Smooth muscle cell (in vitro differentiated cells): ENCODE results near the gene GPATCH3. TPM values are rescaled to one million over a fixed set of nuclear protein-coding genes. Genes with fewer than 3 reads are reported as not detected.
A peak's percentile ranks its signal among the peaks of the same experiment; 100 is the strongest.

Source experiments
- DNase-seq: peaks from one replicate; lab custom pipeline; 2025; ENCODE audit not compliant: unreplicated experiment; lab: John Stamatoyannopoulos, UW
- H2AFZ ChIP-seq: fragments of 200-600 bp; sonication (generic); 2 replicates; pipeline ENCODE4 v1.6.0; 2016; ENCODE audit warnings: antibody characterized with exemption, low read depth, mild to moderate bottlenecking
- H3F3A ChIP-seq: fragments of 200-600 bp; sonication (generic); 2 replicates; pipeline ENCODE4 v1.6.0; 2017; ENCODE audit warnings: antibody characterized with exemption, low read depth
- H3K27ac ChIP-seq: fragments of 200-600 bp; sonication (generic); 2 replicates; pipeline ENCODE4 v1.5.1; 2016; ENCODE audit warnings: low read depth, mild to moderate bottlenecking
- H3K27me3 ChIP-seq: fragments of 200-600 bp; sonication (generic); 2 replicates; pipeline ENCODE4 v1.6.1; 2016; ENCODE audit warnings: low read depth, mild to moderate bottlenecking
- H3K36me3 ChIP-seq: fragments of 200-600 bp; sonication (generic); 2 replicates; pipeline ENCODE4 v1.5.1; 2016; ENCODE audit warnings: low read depth
- H3K4me1 ChIP-seq: fragments of 200-600 bp; sonication (generic); 2 replicates; pipeline ENCODE4 v1.5.1; 2016; ENCODE audit warnings: low read depth
- H3K4me2 ChIP-seq: fragments of 200-600 bp; sonication (generic); 2 replicates; pipeline ENCODE4 v1.6.0; 2016; ENCODE audit warnings: mild to moderate bottlenecking
- H3K4me3 ChIP-seq: fragments of 200-600 bp; sonication (generic); 2 replicates; pipeline ENCODE4 v1.5.1; 2016; ENCODE audit warnings: mild to moderate bottlenecking
- H3K79me2 ChIP-seq: fragments of 200-600 bp; sonication (generic); 2 replicates; pipeline ENCODE4 v1.6.0; 2016; ENCODE audit warnings: low read depth, mild to moderate bottlenecking
- H3K9ac ChIP-seq: fragments of 200-600 bp; sonication (generic); 2 replicates; pipeline ENCODE4 v1.6.0; 2016; ENCODE audit warnings: low read depth
- H3K9me3 ChIP-seq: fragments of 200-600 bp; sonication (generic); replicated peaks from 2 replicates; pipeline ENCODE4 v1.5.1; 2016; ENCODE audit warnings: low read depth
- H4K20me1 ChIP-seq: fragments of 200-600 bp; sonication (generic); 2 replicates; pipeline ENCODE4 v1.6.0; 2016; ENCODE audit warnings: low read depth
- CTCF ChIP-seq: fragments of 200-600 bp; sonication (generic); IDR thresholded peaks from 2 replicates; pipeline ENCODE4 v1.5.1; 2017; ENCODE audit warnings: borderline replicate concordance, mild to moderate bottlenecking, antibody characterized with exemption; ENCODE audit not compliant: insufficient read depth, poor library complexity, severe bottlenecking
- WGBS: methylation state at CpG from one replicate; pipeline ENCODE4 v1.1.7; 2016; ENCODE audit warnings: low lambda C conversion rate; 5-methylcytosine and 5-hydroxymethylcytosine counted together
- polyA plus RNA-seq: library from polyadenylated mRNA; unstranded; fragments of >200 nt; fragmentation: Nextera tagmentation; extraction: Ambion mirVana; gene quantifications from 2 replicates; pipeline ENCODE4 v1.2.1, GENCODE V29; 2016
- total RNA-seq: library from RNA; depleted of rRNA; stranded (reverse); fragments of >200 nt; gene quantifications from 2 replicates; pipeline ENCODE4 v1.2.3, GENCODE V29; 2014

Gene GPATCH3
- total and polyA plus RNA-seq, 2 experiments from 2014 or later, result 5.6 to 17.4 TPM

DNA sequence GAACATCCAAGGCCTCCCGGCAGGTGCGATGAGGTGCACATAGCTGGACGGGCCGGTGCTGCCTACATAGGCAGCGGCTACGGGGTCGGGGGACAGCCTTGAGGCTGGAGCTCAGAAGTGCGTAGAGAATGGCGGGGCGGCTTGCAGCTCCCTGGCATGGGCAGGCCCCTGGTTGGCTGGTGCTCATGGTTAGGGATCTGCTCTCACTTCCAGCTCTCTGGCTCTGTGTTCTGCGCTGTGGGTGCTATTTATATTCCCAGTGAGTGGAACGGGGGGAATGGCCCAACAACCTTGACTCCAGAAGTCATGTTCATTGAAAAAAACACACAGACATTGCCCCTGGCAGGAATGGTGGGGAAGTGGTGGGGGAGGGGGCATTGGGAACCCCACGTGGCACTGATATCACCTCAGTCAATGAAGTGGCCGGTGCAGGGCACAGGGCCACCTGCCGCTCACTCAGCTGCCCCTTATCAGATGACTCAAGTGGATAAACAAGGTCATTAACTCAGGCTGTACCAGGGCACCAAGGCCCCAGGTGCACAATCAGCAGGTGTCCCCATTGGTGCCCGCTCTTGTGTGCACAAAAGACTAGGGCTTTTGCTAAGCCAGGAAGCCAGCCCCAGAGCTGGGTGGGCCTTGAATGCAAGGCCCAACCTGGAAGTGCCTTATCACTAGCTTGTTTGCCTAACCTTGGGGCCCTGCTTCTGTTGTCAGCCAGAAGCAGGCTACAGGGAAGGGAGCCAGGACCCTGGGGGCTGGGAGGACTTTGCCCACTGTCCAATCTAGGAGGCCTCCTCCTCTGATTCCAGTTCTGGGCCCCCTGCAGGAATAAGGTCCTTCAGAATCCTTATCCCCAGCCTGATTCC, 13.7 kb upstream of the GPATCH3 start, which contains the start of gene NR0B2:
Gene NR0B2, minus strand, starts transcription at position 222 of the 866 bp plus-strand sequence. Its CDS starts 35 bp downstream, at position 187.
- Histone ChIP-seq H3K4me3 (peak within 1 kb of the TSS; percentile 26), H3K27me3 (no peaks in the 10 kb centered on the region), H3F3A (no peaks in the 10 kb centered on the region), H2AFZ (no peak within 1 kb of the TSS), H3K9ac (no peak within 1 kb of the TSS), H4K20me1 (no peaks in the 10 kb centered on the region), H3K79me2 (no peaks in the 10 kb centered on the region), H3K36me3 (no peaks in the 10 kb centered on the region), H3K4me1 (no peaks in the 10 kb centered on the region), H3K27ac (no peak within 1 kb of the TSS), H3K9me3 (no peaks in the 10 kb centered on the region), H3K4me2 (no peak within 1 kb of the TSS)
- 90% methylated on average over 16 of the region's 16 CpGs for WGBS
- no peak for DNase-seq
- TF ChIP-seq CTCF, result no peak

- H2AFZ ChIP-seq, result no peak overlapping the region
- H3F3A ChIP-seq, result no peaks in the 10 kb centered on the region
- no peaks in the 10 kb centered on the region for H4K20me1 ChIP-seq
- no peak overlapping the region for H3K4me2 ChIP-seq
- no peak overlapping the region for H3K27ac ChIP-seq
- H3K4me1 ChIP-seq, result no peaks in the 10 kb centered on the region
- H3K4me3 ChIP-seq, result peak overlapping the region; percentile 26
- 91% methylated on average over 5 of the region's 5 CpGs for WGBS
- H3K9ac ChIP-seq, result no peak overlapping the region
- no peak for TF ChIP-seq CTCF
- no peak for DNase-seq
- no peaks in the 10 kb centered on the region for H3K9me3 ChIP-seq
- no peaks in the 10 kb centered on the region for H3K36me3 ChIP-seq
- no peaks in the 10 kb centered on the region for H3K27me3 ChIP-seq
- H3K79me2 ChIP-seq, result no peaks in the 10 kb centered on the region
These were observed 13.1 kb upstream of the GPATCH3 start for GRCh38 chr1:26913389-26913753.

DNA sequence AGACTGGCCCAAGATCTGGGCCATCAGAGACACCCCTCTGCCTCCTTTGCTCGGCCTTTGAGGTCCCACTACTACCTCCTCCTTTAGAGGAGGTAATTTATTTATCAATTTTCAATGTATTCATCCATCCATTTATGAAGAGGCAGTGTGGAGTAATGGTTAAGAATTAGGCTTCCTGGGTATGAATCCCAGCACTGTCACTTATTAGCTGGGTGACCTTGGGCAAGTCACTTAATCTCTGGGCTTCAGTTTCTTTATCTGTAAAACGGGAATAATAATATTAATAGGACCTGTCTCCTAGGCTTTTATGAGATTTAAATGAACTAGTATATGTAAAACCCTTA, 11.9 kb upstream of the GPATCH3 start:
- Histone ChIP-seq H3K9me3 (no peaks in the 10 kb centered on the region), H3K9ac (no peak overlapping the region), H4K20me1 (no peaks in the 10 kb centered on the region), H3F3A (no peaks in the 10 kb centered on the region), H3K4me3 (peak overlapping the region; percentile 26), H3K27me3 (no peaks in the 10 kb centered on the region), H3K36me3 (no peaks in the 10 kb centered on the region), H2AFZ (no peak overlapping the region), H3K4me2 (no peak overlapping the region), H3K4me1 (no peaks in the 10 kb centered on the region), H3K79me2 (no peaks in the 10 kb centered on the region), H3K27ac (no peak overlapping the region)
- 68% methylated on average over 2 of the region's 2 CpGs for WGBS
- no peak for DNase-seq
- TF ChIP-seq CTCF, result no peak
